HEK293 (cell line): ENCODE results near the gene GALNT1.

Source experiments
- SP2 ChIP-seq: fragments of 450-650 bp; formaldehyde crosslinking; IDR thresholded peaks from 2 replicates; pipeline ENCODE4 v1.5.1; 2016; ENCODE audit warnings: missing biosample characterization, missing genetic modification characterization
- YY1 ChIP-seq: fragments of 450-650 bp; formaldehyde crosslinking; IDR thresholded peaks from 2 replicates; pipeline ENCODE4 v1.5.1; 2018; ENCODE audit warnings: missing biosample characterization, missing genetic modification characterization
- ZFP69B ChIP-seq: fragments of 450-650 bp; formaldehyde crosslinking; IDR thresholded peaks from 2 replicates; pipeline ENCODE4 v1.5.1; 2016; ENCODE audit warnings: missing biosample characterization, missing genetic modification characterization
- ZNF24 ChIP-seq: fragments of 450-650 bp; formaldehyde crosslinking; IDR thresholded peaks from 2 replicates; pipeline ENCODE4 v1.5.1; 2016; ENCODE audit warnings: missing biosample characterization, missing genetic modification characterization
- ZNF274 ChIP-seq, 2 experiments: fragments of 200-500 bp in 1 of 2; fragments of 450-650 bp in 1 of 2; sonication (Bioruptor generic) in 1 of 2; formaldehyde crosslinking in 1 of 2; IDR thresholded peaks; 2 replicates each; pipeline versions ENCODE4 v1.5.1 to v1.6.1; 2014 to 2016; ENCODE audit warnings: borderline replicate concordance in 1 of 2, inconsistent platforms in 1 of 2, low read length in 1 of 2, missing biosample characterization in 1 of 2, missing genetic modification characterization in 1 of 2
- ZNF350 ChIP-seq: fragments of 450-650 bp; formaldehyde crosslinking; IDR thresholded peaks from 2 replicates; pipeline ENCODE4 v1.5.0; 2017; ENCODE audit warnings: missing biosample characterization, mild to moderate bottlenecking, missing genetic modification characterization
- ZNF423 ChIP-seq: fragments of 450-650 bp; formaldehyde crosslinking; IDR thresholded peaks from 2 replicates; pipeline ENCODE4 v1.5.1; 2016; ENCODE audit warnings: missing biosample characterization, missing genetic modification characterization
- ZNF830 ChIP-seq: fragments of 450-650 bp; IDR thresholded peaks from 2 replicates; pipeline ENCODE4 v1.5.0; 2018; ENCODE audit warnings: missing biosample characterization, missing genetic modification characterization, low read depth, mild to moderate bottlenecking, moderate library complexity
- TF ChIP-seq, protein P1 (sequence below): fragments of 450-650 bp; formaldehyde crosslinking; IDR thresholded peaks from 2 replicates; pipeline ENCODE4 v1.5.1; 2016; ENCODE audit warnings: missing biosample characterization, missing genetic modification characterization
- TF ChIP-seq, protein P2 (sequence below): fragments of 450-650 bp; formaldehyde crosslinking; IDR thresholded peaks from 2 replicates; pipeline ENCODE4 v1.5.0; 2017; ENCODE audit warnings: missing biosample characterization, missing genetic modification characterization, borderline replicate concordance
- TF ChIP-seq, protein P3 (sequence below): fragments of 450-650 bp; formaldehyde crosslinking; IDR thresholded peaks from 2 replicates; pipeline ENCODE4 v1.5.1; 2016; ENCODE audit warnings: missing biosample characterization, missing genetic modification characterization
- TF ChIP-seq, protein P4 (sequence below): fragments of 450-650 bp; formaldehyde crosslinking; IDR thresholded peaks from 2 replicates; pipeline ENCODE4 v1.5.1; 2016; ENCODE audit warnings: missing biosample characterization, missing genetic modification characterization

DNA sequence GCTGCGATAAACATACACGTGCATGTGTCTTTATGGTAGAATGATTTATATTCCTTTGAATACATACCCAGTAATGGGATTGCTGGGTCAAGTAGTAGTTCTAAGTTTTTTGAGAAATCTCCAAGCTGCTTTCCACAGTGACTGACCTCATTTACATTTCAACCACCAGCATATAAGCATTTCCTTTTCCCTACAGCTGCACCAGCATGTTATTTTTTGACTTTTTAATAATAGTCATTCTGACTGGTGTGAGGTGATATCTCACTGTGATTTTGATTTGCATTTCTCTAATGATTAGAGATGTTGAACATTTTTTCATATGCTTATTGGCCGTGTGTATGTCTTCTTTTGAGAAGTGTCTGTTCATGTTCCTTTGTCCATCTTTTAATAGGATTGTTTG, 22.8 kb downstream of the GALNT1 start:
- TF ChIP-seq, protein P1, sequence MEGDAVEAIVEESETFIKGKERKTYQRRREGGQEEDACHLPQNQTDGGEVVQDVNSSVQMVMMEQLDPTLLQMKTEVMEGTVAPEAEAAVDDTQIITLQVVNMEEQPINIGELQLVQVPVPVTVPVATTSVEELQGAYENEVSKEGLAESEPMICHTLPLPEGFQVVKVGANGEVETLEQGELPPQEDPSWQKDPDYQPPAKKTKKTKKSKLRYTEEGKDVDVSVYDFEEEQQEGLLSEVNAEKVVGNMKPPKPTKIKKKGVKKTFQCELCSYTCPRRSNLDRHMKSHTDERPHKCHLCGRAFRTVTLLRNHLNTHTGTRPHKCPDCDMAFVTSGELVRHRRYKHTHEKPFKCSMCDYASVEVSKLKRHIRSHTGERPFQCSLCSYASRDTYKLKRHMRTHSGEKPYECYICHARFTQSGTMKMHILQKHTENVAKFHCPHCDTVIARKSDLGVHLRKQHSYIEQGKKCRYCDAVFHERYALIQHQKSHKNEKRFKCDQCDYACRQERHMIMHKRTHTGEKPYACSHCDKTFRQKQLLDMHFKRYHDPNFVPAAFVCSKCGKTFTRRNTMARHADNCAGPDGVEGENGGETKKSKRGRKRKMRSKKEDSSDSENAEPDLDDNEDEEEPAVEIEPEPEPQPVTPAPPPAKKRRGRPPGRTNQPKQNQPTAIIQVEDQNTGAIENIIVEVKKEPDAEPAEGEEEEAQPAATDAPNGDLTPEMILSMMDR (tag by site-specific recombination), result no peak
- TF ChIP-seq YY1 (tag by site-specific recombination) (no peak), SP2 (no peak), ZNF350 (no peak), ZFP69B (tag by site-specific recombination) (no peak), ZNF423 (tag by site-specific recombination) (no peak), ZNF830 (tag by site-specific recombination) (no peak), ZNF274 (IDR thresholded peaks at IDR 0.05; ENCODE audit: low read length) (no peak), ZNF274 (tag by site-specific recombination; IDR thresholded peaks at IDR 0.05; ENCODE audit: borderline replicate concordance) (no peak), ZNF24 (no peak)
- TF ChIP-seq, protein P2, sequence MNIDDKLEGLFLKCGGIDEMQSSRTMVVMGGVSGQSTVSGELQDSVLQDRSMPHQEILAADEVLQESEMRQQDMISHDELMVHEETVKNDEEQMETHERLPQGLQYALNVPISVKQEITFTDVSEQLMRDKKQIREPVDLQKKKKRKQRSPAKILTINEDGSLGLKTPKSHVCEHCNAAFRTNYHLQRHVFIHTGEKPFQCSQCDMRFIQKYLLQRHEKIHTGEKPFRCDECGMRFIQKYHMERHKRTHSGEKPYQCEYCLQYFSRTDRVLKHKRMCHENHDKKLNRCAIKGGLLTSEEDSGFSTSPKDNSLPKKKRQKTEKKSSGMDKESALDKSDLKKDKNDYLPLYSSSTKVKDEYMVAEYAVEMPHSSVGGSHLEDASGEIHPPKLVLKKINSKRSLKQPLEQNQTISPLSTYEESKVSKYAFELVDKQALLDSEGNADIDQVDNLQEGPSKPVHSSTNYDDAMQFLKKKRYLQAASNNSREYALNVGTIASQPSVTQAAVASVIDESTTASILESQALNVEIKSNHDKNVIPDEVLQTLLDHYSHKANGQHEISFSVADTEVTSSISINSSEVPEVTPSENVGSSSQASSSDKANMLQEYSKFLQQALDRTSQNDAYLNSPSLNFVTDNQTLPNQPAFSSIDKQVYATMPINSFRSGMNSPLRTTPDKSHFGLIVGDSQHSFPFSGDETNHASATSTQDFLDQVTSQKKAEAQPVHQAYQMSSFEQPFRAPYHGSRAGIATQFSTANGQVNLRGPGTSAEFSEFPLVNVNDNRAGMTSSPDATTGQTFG, result no peak
- TF ChIP-seq, protein P3, sequence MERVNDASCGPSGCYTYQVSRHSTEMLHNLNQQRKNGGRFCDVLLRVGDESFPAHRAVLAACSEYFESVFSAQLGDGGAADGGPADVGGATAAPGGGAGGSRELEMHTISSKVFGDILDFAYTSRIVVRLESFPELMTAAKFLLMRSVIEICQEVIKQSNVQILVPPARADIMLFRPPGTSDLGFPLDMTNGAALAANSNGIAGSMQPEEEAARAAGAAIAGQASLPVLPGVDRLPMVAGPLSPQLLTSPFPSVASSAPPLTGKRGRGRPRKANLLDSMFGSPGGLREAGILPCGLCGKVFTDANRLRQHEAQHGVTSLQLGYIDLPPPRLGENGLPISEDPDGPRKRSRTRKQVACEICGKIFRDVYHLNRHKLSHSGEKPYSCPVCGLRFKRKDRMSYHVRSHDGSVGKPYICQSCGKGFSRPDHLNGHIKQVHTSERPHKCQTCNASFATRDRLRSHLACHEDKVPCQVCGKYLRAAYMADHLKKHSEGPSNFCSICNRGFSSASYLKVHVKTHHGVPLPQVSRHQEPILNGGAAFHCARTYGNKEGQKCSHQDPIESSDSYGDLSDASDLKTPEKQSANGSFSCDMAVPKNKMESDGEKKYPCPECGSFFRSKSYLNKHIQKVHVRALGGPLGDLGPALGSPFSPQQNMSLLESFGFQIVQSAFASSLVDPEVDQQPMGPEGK, result no peak
- TF ChIP-seq, protein P4, sequence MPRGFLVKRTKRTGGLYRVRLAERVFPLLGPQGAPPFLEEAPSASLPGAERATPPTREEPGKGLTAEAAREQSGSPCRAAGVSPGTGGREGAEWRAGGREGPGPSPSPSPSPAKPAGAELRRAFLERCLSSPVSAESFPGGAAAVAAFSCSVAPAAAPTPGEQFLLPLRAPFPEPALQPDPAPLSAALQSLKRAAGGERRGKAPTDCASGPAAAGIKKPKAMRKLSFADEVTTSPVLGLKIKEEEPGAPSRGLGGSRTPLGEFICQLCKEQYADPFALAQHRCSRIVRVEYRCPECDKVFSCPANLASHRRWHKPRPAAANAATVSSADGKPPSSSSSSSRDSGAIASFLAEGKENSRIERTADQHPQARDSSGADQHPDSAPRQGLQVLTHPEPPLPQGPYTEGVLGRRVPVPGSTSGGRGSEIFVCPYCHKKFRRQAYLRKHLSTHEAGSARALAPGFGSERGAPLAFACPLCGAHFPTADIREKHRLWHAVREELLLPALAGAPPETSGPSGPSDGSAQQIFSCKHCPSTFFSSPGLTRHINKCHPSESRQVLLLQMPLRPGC, result no peak
